Measurements from ENCODE around the gene GSTO2. TPM values are rescaled to one million over a fixed set of nuclear protein-coding genes. Genes with fewer than 3 reads are reported as not detected.
A peak's percentile ranks its signal among the peaks of the same experiment; 100 is the strongest.

The GSTO2 gene
- total RNA-seq, 2 experiments from 2014 or later: 0.77 to 1.2 TPM

- intact Hi-C loops (cut with DNase I, micrococcal nuclease): loop anchor here in 1 of 2 experiments (1.0 to 2.0 kb wide), 2 partner anchors 14 to 16 kb away; partner anchors contain the start of gene ITPRIP
- Mint-ChIP-seq H3K27me3 (no peaks in the 10 kb centered on the region), H3K4me3 (peak overlapping the region; percentile 81), H3K36me3 (ENCODE audit: low read depth) (peaks cover 20% of the 10 kb centered on the region), H3K9me3 (no peaks in the 10 kb centered on the region), H3K4me1 (ENCODE audit: low read depth) (peaks cover 99% of the 10 kb centered on the region), H3K27ac (peak overlapping the region; percentile 88)
- H3K9me3 ChIP-seq (ENCODE audit: control insufficient read depth in 1 of 2, insufficient read depth in 1 of 2, low read length in 2 of 2): no peaks in the 10 kb centered on the region
- DNase-seq (peak in 5 of 14 experiments; percentile 32 to 79 (median 47)), ATAC-seq (ENCODE audit: poor library complexity) (peak; percentile 50)
- H3K27ac ChIP-seq (ENCODE audit: low read depth in 1 of 2, low read length in 2 of 2): peak overlapping the region; percentile 39 to 79
- no peak for TF ChIP-seq CTCF (IDR thresholded peaks at IDR 0.05)
- POLR2A ChIA-PET: interaction anchor here (0.8 to 6.1 kb wide), 5 partner anchors 9 to 31 kb away, joined by 3 to 43 read pairs (median 9); partner anchors contain the start of genes CFAP58 and ITPRIP
- H3K27me3 ChIP-seq (ENCODE audit: control insufficient read depth in 1 of 2, insufficient read depth in 2 of 2, low read length in 2 of 2): no peaks in the 10 kb centered on the region
- H3K4me3 ChIP-seq (ENCODE audit: low read length): peak overlapping the region; percentile 22
- peaks cover 9% of the 10 kb centered on the region for H3K36me3 ChIP-seq (ENCODE audit: insufficient read depth, low read length)
- CTCF ChIA-PET: interaction anchor here (1.0 to 3.1 kb wide), 4 partner anchors 14 to 48 kb away, joined by 4 to 12 read pairs (median 8); no protein-coding TSS in a partner anchor
- peaks cover 93% of the 10 kb centered on the region for H3K4me1 ChIP-seq (ENCODE audit: insufficient read depth, low read length)
Measured at GRCh38 chr10:104322416-104322782, 53.4 kb downstream of the GSTO2 start.

- ChIA-PET CTCF (interaction anchor here (1.0 to 3.1 kb wide), 4 partner anchors 11 to 49 kb away, joined by 3 to 12 read pairs (median 6); no protein-coding TSS in a partner anchor), POLR2A (interaction anchor here (1.0 to 6.1 kb wide), 6 partner anchors 14 to 30 kb away, joined by 3 to 43 read pairs (median 9); partner anchors contain the start of genes CFAP58 and ITPRIP)
- Mint-ChIP-seq H3K36me3 (ENCODE audit: low read depth) (peaks cover 13% of the 10 kb centered on the region), H3K27ac (peak overlapping the region; percentile 88), H3K4me3 (peak overlapping the region; percentile 81), H3K9me3 (no peaks in the 10 kb centered on the region), H3K27me3 (no peaks in the 10 kb centered on the region), H3K4me1 (ENCODE audit: low read depth) (peaks cover 99% of the 10 kb centered on the region)
- Histone ChIP-seq H3K4me3 (ENCODE audit: low read length) (no peak overlapping the region), H3K9me3 (ENCODE audit: control insufficient read depth in 1 of 2, insufficient read depth in 1 of 2, low read length in 2 of 2) (no peaks in the 10 kb centered on the region), H3K36me3 (ENCODE audit: insufficient read depth, low read length) (peaks cover 4% of the 10 kb centered on the region), H3K27ac (ENCODE audit: low read depth in 1 of 2, low read length in 2 of 2) (peak overlapping the region; percentile 39 to 79), H3K4me1 (ENCODE audit: insufficient read depth, low read length) (peaks cover 95% of the 10 kb centered on the region), H3K27me3 (ENCODE audit: control insufficient read depth in 1 of 2, insufficient read depth in 2 of 2, low read length in 2 of 2) (no peaks in the 10 kb centered on the region)
- intact Hi-C loops (cut with DNase I, micrococcal nuclease): loop anchor here in 1 of 2 experiments (2.0 kb wide), 1 partner anchor 16 kb away; the partner anchor contains the start of gene ITPRIP
- no peak for ATAC-seq (ENCODE audit: poor library complexity)
- TF ChIP-seq CTCF (IDR thresholded peaks at IDR 0.05): no peak
- no peak for DNase-seq
Measured at GRCh38 chr10:104323085-104323484, 54.1 kb downstream of the GSTO2 start.

- H3K36me3 ChIP-seq (ENCODE audit: insufficient read depth, low read length): peaks cover 3% of the 10 kb centered on the region
- CTCF ChIA-PET: interaction anchor here (1.2 to 3.0 kb wide), 2 partner anchors 12 to 32 kb away, joined by 3 to 9 read pairs; no protein-coding TSS in a partner anchor
- peak overlapping the region; percentile 12 for H3K4me3 ChIP-seq (ENCODE audit: low read length)
- H3K4me3 Mint-ChIP-seq: peak overlapping the region; percentile 74
- H3K9me3 Mint-ChIP-seq: no peaks in the 10 kb centered on the region
- H3K27ac ChIP-seq (ENCODE audit: low read depth in 1 of 2, low read length in 2 of 2): peak overlapping the region; percentile 29 to 79
- H3K36me3 Mint-ChIP-seq (ENCODE audit: low read depth): peaks cover 13% of the 10 kb centered on the region
- H3K27ac Mint-ChIP-seq: peak overlapping the region; percentile 88
- intact Hi-C loops (cut with DNase I, micrococcal nuclease): loop anchor here in 1 of 2 experiments (2.0 kb wide), 1 partner anchor 15 kb away; the partner anchor contains the start of gene ITPRIP
- ATAC-seq (ENCODE audit: poor library complexity) (no peak), DNase-seq (peak in 2 of 14 experiments; percentile 34 to 48)
- H3K27me3 Mint-ChIP-seq: no peaks in the 10 kb centered on the region
- TF ChIP-seq CTCF (IDR thresholded peaks at IDR 0.05): no peak
- H3K4me1 Mint-ChIP-seq (ENCODE audit: low read depth): peaks cover 99% of the 10 kb centered on the region
- H3K4me1 ChIP-seq (ENCODE audit: insufficient read depth, low read length): peaks cover 96% of the 10 kb centered on the region
- H3K27me3 ChIP-seq (ENCODE audit: control insufficient read depth in 1 of 2, insufficient read depth in 2 of 2, low read length in 2 of 2): no peaks in the 10 kb centered on the region
- H3K9me3 ChIP-seq (ENCODE audit: control insufficient read depth in 1 of 2, insufficient read depth in 1 of 2, low read length in 2 of 2): no peaks in the 10 kb centered on the region
- POLR2A ChIA-PET: interaction anchor here (1.0 to 6.1 kb wide), 5 partner anchors 10 to 18 kb away, joined by 3 to 38 read pairs (median 3); partner anchors contain the start of gene ITPRIP
Measured at GRCh38 chr10:104323760-104324201, 54.8 kb downstream of the GSTO2 start.

All from CD4-positive, alpha-beta T cell (primary cell).